IPS DF 4.7 (cell line): ENCODE data around the gene SALL1.

Experiments used
- DNase-seq: peaks from one replicate; pipeline ENCODE4 v3.0.0-alpha.2; 2013; ENCODE audit warnings: low spot score; ENCODE audit errors: extremely low read depth

SALL1 gene

GRCh38 chr16:51113236-51114125 is 37.6 kb downstream of the SALL1 start:
- no peak for DNase-seq

- DNase-seq, result no peak
Measured at GRCh38 chr16:51112323-51112722, 38.7 kb downstream of the SALL1 start.

GRCh38 chr16:51111759-51112158 is 39.3 kb downstream of the SALL1 start:
- no peak for DNase-seq

GRCh38 chr16:51110700-51111157 is 40.3 kb downstream of the SALL1 start:
- DNase-seq, result no peak

GRCh38 chr16:51109173-51109572 is 41.9 kb downstream of the SALL1 start:
- no peak for DNase-seq

GRCh38 chr16:51107742-51108141 is 43.3 kb downstream of the SALL1 start:
- DNase-seq, result no peak

GRCh38 chr16:51106535-51106934 is 44.5 kb downstream of the SALL1 start:
- no peak for DNase-seq

GRCh38 chr16:51103590-51103989 is 47.5 kb downstream of the SALL1 start:
- no peak for DNase-seq

- DNase-seq, result no peak
Measured at GRCh38 chr16:51097729-51098128, 53.3 kb downstream of the SALL1 start.

GRCh38 chr16:51095890-51096626 is 55.0 kb downstream of the SALL1 start:
- no peak for DNase-seq

- DNase-seq, result no peak
Measured at GRCh38 chr16:51095084-51095881, 55.8 kb downstream of the SALL1 start.

GRCh38 chr16:51093726-51094280 is 57.3 kb downstream of the SALL1 start:
- DNase-seq, result no peak
